PC-9 (cell line): ENCODE results near the gene MAPKAP1. TPM values are rescaled to one million over a fixed set of nuclear protein-coding genes. Genes with fewer than 3 reads are reported as not detected.

ENCODE experiments used
- BruUV-seq: library from RNA; stranded (reverse); fragments of 400-500 nt; replicated peaks from 2 replicates; lab custom pipeline; 2021; lab: Mats Ljungman, UMichigan
- CTCF ChIA-PET: fragments of 300-600 bp; sonication (Branson Sonifier 250); formaldehyde crosslinking; loops from one replicate; lab custom pipeline; 2022; ENCODE audit warnings: antibody characterized with exemption; lab: Charles Lee
- POLR2A ChIA-PET: fragments of 300-600 bp; sonication (Branson Sonifier 250); formaldehyde crosslinking; loops from one replicate; lab custom pipeline; 2022; ENCODE audit warnings: antibody characterized with exemption; ENCODE audit not compliant: unreplicated experiment; lab: Charles Lee
- DNase-seq, 2 experiments: peaks; one replicate each; pipeline versions ENCODE4 v3.0.0 to v3.0.0-alpha.2; 2015 to 2022; ENCODE audit warnings: mixed read lengths in 1 of 2
- H2AFZ ChIP-seq: fragments of 200-600 bp; sonication (generic); 2 replicates; pipeline ENCODE4 v1.8.1; 2017; ENCODE audit warnings: antibody characterized with exemption
- H3F3A ChIP-seq: fragments of 200-600 bp; sonication (generic); 2 replicates; pipeline ENCODE4 v1.8.1; 2017; ENCODE audit warnings: antibody characterized with exemption, mild to moderate bottlenecking, low read depth; ENCODE audit not compliant: insufficient read depth
- H3K27ac ChIP-seq: fragments of 200-600 bp; sonication (generic); 2 replicates; pipeline ENCODE4 v1.6.1; 2016; ENCODE audit warnings: mixed run types
- H3K27me3 ChIP-seq: fragments of 200-600 bp; sonication (generic); 2 replicates; pipeline ENCODE4 v1.6.1; 2016; ENCODE audit warnings: low read depth, mixed run types; ENCODE audit not compliant: insufficient read depth
- H3K36me3 ChIP-seq: fragments of 200-600 bp; sonication (generic); 2 replicates; pipeline ENCODE4 v1.6.1; 2016; ENCODE audit warnings: low read depth, mixed run types
- H3K4me1 ChIP-seq: fragments of 200-600 bp; sonication (generic); replicated peaks from 2 replicates; pipeline ENCODE4 v1.6.1; 2016; ENCODE audit warnings: mixed run types; ENCODE audit not compliant: insufficient read depth
- H3K4me2 ChIP-seq: fragments of 200-600 bp; sonication (generic); 2 replicates; pipeline ENCODE4 v1.6.1; 2017; ENCODE audit warnings: mixed run types
- H3K4me3 ChIP-seq: fragments of 200-600 bp; sonication (generic); 2 replicates; pipeline ENCODE4 v1.6.1; 2016; ENCODE audit warnings: mixed run types
- H3K79me2 ChIP-seq: fragments of 200-600 bp; sonication (generic); 2 replicates; pipeline ENCODE4 v1.6.1; 2017; ENCODE audit warnings: low read depth, mixed run types
- H3K9me2 ChIP-seq: fragments of 200-600 bp; sonication (generic); 2 replicates; pipeline ENCODE4 v1.8.1; 2017; ENCODE audit warnings: mild to moderate bottlenecking; ENCODE audit not compliant: insufficient read depth
- H3K9me3 ChIP-seq: fragments of 200-600 bp; sonication (generic); 2 replicates; pipeline ENCODE4 v1.8.1; 2016; ENCODE audit warnings: low read depth; ENCODE audit not compliant: insufficient read depth
- H4K20me1 ChIP-seq: fragments of 200-600 bp; sonication (generic); 2 replicates; pipeline ENCODE4 v1.8.1; 2017; ENCODE audit not compliant: insufficient read depth
- CTCF ChIP-seq: fragments of 200-600 bp; sonication (generic); conservative IDR thresholded peaks from 2 replicates; pipeline ENCODE4 v1.6.1; 2017; ENCODE audit warnings: mixed run types, antibody characterized with exemption, mild to moderate bottlenecking, moderate library complexity
- EZH2 ChIP-seq: fragments of 200-600 bp; sonication (generic); IDR thresholded peaks from 2 replicates; pipeline ENCODE4 v1.8.0; 2017; ENCODE audit warnings: antibody characterized with exemption, low read depth
- intact Hi-C: fragments of 100-400 bp; cut with micrococcal nuclease; formaldehyde crosslinking; loops from one replicate; pipeline ENCODE4 v1.10.0; 2022; ENCODE audit not compliant: unreplicated experiment
- total RNA-seq: library from RNA; stranded (reverse); gene quantifications from 2 replicates; pipeline ENCODE4 v1.2.3, GENCODE V29; 2021

MAPKAP1 gene
- total RNA-seq, 1 experiment from 2014 or later, result 115 TPM

- ChIA-PET CTCF (interaction anchor here (0.6 kb wide), 1 partner anchor 309 kb away, joined by 3 read pairs; no protein-coding TSS in a partner anchor), POLR2A (interaction anchor here (0.6 kb wide), 3 partner anchors 39 to 398 kb away, joined by 4 to 11 read pairs (median 5); partner anchors contain the start of gene MAPKAP1)
- BruUV-seq, result TSS peak; percentile 55
Observed at GRCh38 chr9:125746017-125746773, 39.2 kb upstream of the MAPKAP1 start.

GRCh38 chr9:125745682-125746016, 38.6 kb upstream of the MAPKAP1 start:
- CTCF ChIA-PET, result no interaction called here
- Histone ChIP-seq H3K79me2 (no peaks in the 10 kb centered on the region), H3F3A (no peaks in the 10 kb centered on the region; the same call in 1 of the 2 replicates), H3K4me2 (peak overlapping the region; percentile 83), H3K36me3 (no peaks in the 10 kb centered on the region), H3K27ac (no peak overlapping the region), H3K9me2 (no peaks in the 10 kb centered on the region), H3K4me1 (peaks cover 10% of the 10 kb centered on the region; the same call in 1 of the 2 replicates), H4K20me1 (no peaks in the 10 kb centered on the region), H3K27me3 (no peaks in the 10 kb centered on the region), H3K4me3 (peak overlapping the region; percentile 56), H3K9me3 (no peaks in the 10 kb centered on the region), H2AFZ (peak overlapping the region; percentile 78; the same call in 1 of the 2 replicates)
- intact Hi-C loops, result loop anchor here (2.0 to 10.0 kb wide), 2 partner anchors 187 to 321 kb away; no protein-coding TSS in a partner anchor
- POLR2A ChIA-PET, result interaction anchor here (0.6 kb wide), 3 partner anchors 38 to 398 kb away, joined by 4 to 11 read pairs (median 5); partner anchors contain the start of gene MAPKAP1
- no peak for TF ChIP-seq CTCF
- no peak for TF ChIP-seq EZH2
- no peak for DNase-seq
- BruUV-seq, result no TSS peak

More at GRCh38 chr9:125746017-125746773, 39.2 kb upstream of the MAPKAP1 start:
- Histone ChIP-seq H3K9me3 (no peaks in the 10 kb centered on the region), H3K36me3 (no peaks in the 10 kb centered on the region), H3K79me2 (no peaks in the 10 kb centered on the region), H3K4me2 (peak overlapping the region; percentile 83), H3F3A (no peaks in the 10 kb centered on the region; the same call in 1 of the 2 replicates), H3K4me3 (peak overlapping the region; percentile 56), H3K27me3 (no peaks in the 10 kb centered on the region), H3K27ac (no peak overlapping the region), H3K9me2 (no peaks in the 10 kb centered on the region), H3K4me1 (peaks cover 10% of the 10 kb centered on the region; the same call in 1 of the 2 replicates), H2AFZ (peak overlapping the region; percentile 78), H4K20me1 (no peaks in the 10 kb centered on the region)
- intact Hi-C loops, result loop anchor here (2.0 to 10.0 kb wide), 2 partner anchors 187 to 321 kb away; no protein-coding TSS in a partner anchor
- DNase-seq, result peak; percentile 82 to 97
- no peak for TF ChIP-seq CTCF
- no peak for TF ChIP-seq EZH2

GRCh38 chr9:125745018-125745417, 38.0 kb upstream of the MAPKAP1 start:
- H3K27ac ChIP-seq, result no peak overlapping the region
- no peaks in the 10 kb centered on the region for H3K79me2 ChIP-seq
- H3K36me3 ChIP-seq, result no peaks in the 10 kb centered on the region
- H3K9me3 ChIP-seq, result no peaks in the 10 kb centered on the region
- H3K4me3 ChIP-seq, result no peak overlapping the region
- POLR2A ChIA-PET, result no interaction called here
- intact Hi-C loops, result loop anchor here (10.0 kb wide), 1 partner anchor 320 kb away; no protein-coding TSS in a partner anchor
- BruUV-seq, result no TSS peak
- no peak overlapping the region for H2AFZ ChIP-seq
- no peak for DNase-seq
- no peak for TF ChIP-seq EZH2
- TF ChIP-seq CTCF, result no peak
- H3K4me2 ChIP-seq, result peak overlapping the region; percentile 83
- H3K27me3 ChIP-seq, result no peaks in the 10 kb centered on the region
- H3F3A ChIP-seq, result no peaks in the 10 kb centered on the region; the same call in 1 of the 2 replicates
- no peaks in the 10 kb centered on the region for H3K9me2 ChIP-seq
- CTCF ChIA-PET, result no interaction called here
- H3K4me1 ChIP-seq, result peaks cover 10% of the 10 kb centered on the region; the same call in 1 of the 2 replicates
- no peaks in the 10 kb centered on the region for H4K20me1 ChIP-seq
